Kidney epithelial cell (primary cell): ENCODE results near the gene SLC5A5. TPM values are rescaled to one million over a fixed set of nuclear protein-coding genes. Genes with fewer than 3 reads are reported as not detected.

Experiments used
- DNase-seq: peaks from one replicate; pipeline ENCODE4 v3.0.0-alpha.2; 2010; ENCODE audit warnings: low read depth
- H3K27me3 ChIP-seq: 2 replicates; pipeline ENCODE4 v1.6.0; 2011; ENCODE audit warnings: low read length; ENCODE audit not compliant: control insufficient read depth, insufficient read depth
- H3K36me3 ChIP-seq: 2 replicates; pipeline ENCODE4 v1.5.1; 2011; ENCODE audit warnings: low read length; ENCODE audit not compliant: control insufficient read depth, insufficient read depth
- H3K4me3 ChIP-seq: 2 replicates; pipeline ENCODE4 v1.5.1; 2011; ENCODE audit warnings: low read depth, mild to moderate bottlenecking, control low read depth, low read length
- total RNA-seq: library from RNA; depleted of rRNA; stranded (reverse); fragments of >200 nt; gene quantifications from 2 replicates; pipeline ENCODE4 v1.2.3, GENCODE V29; 2015
- TF ChIP-seq, protein P1 (sequence below): IDR thresholded peaks from 2 replicates; pipeline ENCODE4 v1.5.1; 2011; ENCODE audit warnings: mild to moderate bottlenecking, moderate library complexity, low read length, control low read depth, inconsistent platforms; ENCODE audit not compliant: insufficient read depth, poor library complexity, severe bottlenecking

SLC5A5 gene
- total RNA-seq, 1 donor from 2014 or later, result 0.13 TPM

DNA sequence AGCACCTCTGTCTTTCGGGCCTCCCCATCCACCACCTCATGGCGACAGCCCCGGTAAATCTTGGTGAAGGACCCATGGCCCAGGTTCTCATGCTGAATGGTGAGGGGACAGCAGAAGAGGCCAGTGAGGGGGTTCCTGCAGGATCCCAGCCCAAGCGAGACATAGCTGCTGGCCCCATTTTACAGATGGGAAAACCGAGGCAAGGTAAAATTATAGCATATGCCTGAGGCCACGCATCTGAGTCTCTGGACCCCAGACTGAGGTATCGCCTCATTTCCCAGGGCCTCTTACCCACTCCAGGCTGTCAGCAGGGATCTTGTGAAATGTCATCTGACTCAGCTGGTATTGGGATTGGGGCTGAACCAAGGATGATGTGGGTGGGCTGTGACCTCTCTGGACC is 33.8 kb upstream of the SLC5A5 start:
- H3K4me3 ChIP-seq, result no peak overlapping the region
- no peak for DNase-seq
- TF ChIP-seq, protein P1, sequence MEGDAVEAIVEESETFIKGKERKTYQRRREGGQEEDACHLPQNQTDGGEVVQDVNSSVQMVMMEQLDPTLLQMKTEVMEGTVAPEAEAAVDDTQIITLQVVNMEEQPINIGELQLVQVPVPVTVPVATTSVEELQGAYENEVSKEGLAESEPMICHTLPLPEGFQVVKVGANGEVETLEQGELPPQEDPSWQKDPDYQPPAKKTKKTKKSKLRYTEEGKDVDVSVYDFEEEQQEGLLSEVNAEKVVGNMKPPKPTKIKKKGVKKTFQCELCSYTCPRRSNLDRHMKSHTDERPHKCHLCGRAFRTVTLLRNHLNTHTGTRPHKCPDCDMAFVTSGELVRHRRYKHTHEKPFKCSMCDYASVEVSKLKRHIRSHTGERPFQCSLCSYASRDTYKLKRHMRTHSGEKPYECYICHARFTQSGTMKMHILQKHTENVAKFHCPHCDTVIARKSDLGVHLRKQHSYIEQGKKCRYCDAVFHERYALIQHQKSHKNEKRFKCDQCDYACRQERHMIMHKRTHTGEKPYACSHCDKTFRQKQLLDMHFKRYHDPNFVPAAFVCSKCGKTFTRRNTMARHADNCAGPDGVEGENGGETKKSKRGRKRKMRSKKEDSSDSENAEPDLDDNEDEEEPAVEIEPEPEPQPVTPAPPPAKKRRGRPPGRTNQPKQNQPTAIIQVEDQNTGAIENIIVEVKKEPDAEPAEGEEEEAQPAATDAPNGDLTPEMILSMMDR, result no peak
- H3K27me3 ChIP-seq, result peaks cover 14% of the 10 kb centered on the region
- no peaks in the 10 kb centered on the region for H3K36me3 ChIP-seq

DNA sequence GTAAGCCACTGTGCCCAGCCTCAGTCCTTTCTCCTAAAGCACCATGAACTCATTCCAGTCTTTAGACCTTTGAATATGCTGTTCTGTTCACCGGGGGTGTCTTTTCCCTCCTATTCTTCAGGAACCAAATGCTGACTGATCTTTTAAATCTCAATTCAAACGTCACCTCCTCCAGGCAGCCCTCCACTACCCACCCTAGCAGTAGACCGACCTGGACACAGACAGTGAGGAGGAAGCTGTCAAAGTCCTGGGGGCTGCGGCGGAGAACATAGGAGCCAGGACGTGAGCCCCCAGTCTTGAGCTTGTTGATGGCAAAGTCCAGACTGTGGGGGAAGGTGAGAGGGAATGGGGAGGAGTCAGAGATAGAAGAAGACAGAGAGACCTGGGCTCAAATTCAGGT is 31.7 kb upstream of the SLC5A5 start:
- Histone ChIP-seq H3K36me3 (no peaks in the 10 kb centered on the region), H3K4me3 (no peak overlapping the region), H3K27me3 (peaks cover 14% of the 10 kb centered on the region)
- DNase-seq, result no peak
- TF ChIP-seq, protein P1, result no peak

DNA sequence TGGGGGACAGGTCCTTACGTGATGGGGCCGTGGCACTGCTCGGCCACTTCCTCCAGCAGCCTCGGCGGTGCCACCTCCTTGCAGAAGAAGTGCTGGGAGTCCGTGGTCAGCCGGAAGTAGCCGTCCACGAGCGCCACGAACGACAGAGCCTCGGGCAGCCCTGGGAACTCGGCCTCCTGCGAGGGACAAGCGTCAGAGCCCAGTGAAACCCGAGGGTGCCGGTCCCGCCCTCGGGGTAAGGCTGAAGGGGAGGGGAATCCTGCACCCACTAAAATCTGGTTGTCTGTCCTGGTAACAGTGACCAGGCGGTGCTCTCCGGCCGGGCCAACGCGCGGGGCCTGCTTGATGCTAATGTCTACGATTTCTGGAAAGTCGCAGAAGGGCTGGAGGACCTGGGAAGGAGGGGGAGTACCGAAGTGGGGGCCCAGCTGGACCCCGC is 30.4 kb upstream of the SLC5A5 start:
- Histone ChIP-seq H3K27me3 (peaks cover 8% of the 10 kb centered on the region), H3K36me3 (no peaks in the 10 kb centered on the region), H3K4me3 (peak overlapping the region; percentile 33)
- DNase-seq, result no peak
- TF ChIP-seq, protein P1, result no peak

DNA sequence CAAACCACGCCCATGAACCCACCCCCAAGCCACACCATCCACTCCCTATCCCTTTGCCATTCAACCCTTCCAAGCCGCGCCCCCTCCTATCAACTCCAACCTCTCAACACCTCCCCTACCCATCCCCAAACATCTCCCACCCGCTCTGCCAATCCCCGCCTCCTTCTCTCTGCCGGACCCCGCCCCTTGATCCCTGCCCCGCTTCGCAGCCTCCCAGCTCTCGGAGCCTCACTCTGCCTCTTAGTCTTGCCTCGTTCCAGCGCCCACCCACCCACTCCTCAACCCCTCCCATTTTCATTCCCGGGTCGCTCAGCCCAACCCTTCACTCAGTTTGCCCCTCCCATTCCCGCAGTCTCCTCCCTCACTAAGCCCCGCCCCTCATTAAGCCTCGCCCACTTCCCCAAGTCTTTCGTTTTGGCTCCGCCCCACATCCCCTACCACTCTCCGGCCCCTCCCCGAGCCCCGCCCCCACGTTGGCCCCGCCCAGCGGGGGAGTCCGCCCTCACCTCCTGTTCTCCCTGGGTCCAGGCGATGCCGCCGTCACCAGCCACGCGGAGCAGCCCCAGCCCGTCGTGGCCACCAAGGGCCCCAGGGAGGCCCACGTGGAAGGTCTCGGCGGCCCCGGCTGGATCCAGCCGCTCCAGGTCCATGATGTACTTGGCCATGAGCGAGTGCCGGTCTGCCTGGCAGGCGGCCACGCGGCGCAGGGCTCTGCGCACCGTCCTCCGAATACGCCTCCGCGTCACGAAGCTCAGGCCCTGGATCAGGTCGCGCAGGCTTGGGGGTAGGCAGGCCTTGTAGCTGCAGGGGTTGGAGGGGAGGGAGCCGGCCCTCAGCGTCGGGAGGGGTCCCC is 29.7 kb upstream of the SLC5A5 start:
- DNase-seq, result peak; percentile 39
- Histone ChIP-seq H3K27me3 (peaks cover 8% of the 10 kb centered on the region), H3K36me3 (no peaks in the 10 kb centered on the region), H3K4me3 (peak overlapping the region; percentile 38)
- TF ChIP-seq, protein P1, result no peak

DNA sequence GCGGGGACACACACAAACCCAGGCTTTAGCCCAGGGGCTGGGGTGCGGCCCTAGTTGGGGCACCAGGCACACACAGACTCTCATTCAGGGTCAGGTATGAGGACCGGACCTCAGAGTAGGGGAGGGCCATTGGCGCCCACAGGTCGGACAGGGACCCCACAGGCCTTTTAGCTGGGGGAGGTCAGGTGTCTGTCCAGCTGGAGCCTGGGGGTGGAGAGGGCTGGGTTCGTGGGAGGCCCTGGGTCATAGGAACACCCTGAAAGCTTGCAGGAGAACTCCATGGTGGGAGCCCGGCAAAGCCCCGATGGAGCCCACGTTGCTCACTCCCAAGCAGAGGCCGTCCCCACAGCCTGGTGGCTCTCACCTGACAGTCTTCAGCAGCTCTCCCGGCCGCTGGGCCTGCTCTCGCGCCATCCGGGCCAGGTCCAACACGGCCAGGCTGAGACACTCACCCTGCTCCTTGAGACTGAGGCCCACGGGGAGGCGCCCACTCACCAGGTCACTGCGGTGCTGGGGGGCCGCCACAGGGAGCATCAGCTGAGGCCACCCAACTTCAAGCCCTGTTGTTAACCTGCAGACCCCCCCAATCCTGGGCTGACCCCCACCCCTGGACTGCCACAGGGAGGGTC is 29.0 kb upstream of the SLC5A5 start:
- TF ChIP-seq, protein P1, result no peak

More for the DNA sequence above, 29.0 kb upstream of the SLC5A5 start:
- H3K36me3 ChIP-seq, result no peaks in the 10 kb centered on the region
- H3K4me3 ChIP-seq, result peak overlapping the region; percentile 38
- H3K27me3 ChIP-seq, result peaks cover 8% of the 10 kb centered on the region
- DNase-seq, result no peak
